ENCODE measurements around the gene STIP1.

Gene STIP1

DNA sequence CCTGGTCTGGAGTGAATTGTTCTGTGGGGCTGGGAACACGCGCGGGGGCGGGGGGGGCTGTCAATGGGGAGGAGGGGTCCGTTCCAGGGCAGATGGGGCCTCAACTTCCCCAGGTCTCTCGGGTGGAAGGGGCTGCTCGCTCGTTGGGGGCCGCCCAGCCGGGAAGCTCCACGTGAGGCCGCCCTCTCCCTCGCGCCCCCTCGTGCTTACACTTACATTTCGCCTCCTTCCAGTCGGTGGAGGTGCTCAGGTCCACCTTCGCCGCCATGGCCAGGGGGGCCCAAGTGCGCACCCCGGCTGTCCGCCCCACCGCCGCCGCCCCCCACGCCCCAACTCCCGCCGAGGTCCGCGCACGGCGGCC, 20.5 kb upstream of the STIP1 start:
- DNase-seq (ENCODE audit: low read depth, low spot score) = no peak
- peak overlapping the region; percentile 67 for H3K4me3 ChIP-seq (ENCODE audit: low read depth, low read length)
- CTCF ChIA-PET = interaction anchor here (0.9 to 9.3 kb wide), 5 partner anchors 14 to 169 kb away, joined by 3 to 96 read pairs (median 5); no protein-coding TSS in a partner anchor
- TF ChIP-seq, protein P1, sequence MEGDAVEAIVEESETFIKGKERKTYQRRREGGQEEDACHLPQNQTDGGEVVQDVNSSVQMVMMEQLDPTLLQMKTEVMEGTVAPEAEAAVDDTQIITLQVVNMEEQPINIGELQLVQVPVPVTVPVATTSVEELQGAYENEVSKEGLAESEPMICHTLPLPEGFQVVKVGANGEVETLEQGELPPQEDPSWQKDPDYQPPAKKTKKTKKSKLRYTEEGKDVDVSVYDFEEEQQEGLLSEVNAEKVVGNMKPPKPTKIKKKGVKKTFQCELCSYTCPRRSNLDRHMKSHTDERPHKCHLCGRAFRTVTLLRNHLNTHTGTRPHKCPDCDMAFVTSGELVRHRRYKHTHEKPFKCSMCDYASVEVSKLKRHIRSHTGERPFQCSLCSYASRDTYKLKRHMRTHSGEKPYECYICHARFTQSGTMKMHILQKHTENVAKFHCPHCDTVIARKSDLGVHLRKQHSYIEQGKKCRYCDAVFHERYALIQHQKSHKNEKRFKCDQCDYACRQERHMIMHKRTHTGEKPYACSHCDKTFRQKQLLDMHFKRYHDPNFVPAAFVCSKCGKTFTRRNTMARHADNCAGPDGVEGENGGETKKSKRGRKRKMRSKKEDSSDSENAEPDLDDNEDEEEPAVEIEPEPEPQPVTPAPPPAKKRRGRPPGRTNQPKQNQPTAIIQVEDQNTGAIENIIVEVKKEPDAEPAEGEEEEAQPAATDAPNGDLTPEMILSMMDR (IDR thresholded peaks at IDR 0.05; ENCODE audit: insufficient read depth, low read length, missing control alignments) = peak; percentile 32
- POLR2A ChIA-PET = no interaction called here

DNA sequence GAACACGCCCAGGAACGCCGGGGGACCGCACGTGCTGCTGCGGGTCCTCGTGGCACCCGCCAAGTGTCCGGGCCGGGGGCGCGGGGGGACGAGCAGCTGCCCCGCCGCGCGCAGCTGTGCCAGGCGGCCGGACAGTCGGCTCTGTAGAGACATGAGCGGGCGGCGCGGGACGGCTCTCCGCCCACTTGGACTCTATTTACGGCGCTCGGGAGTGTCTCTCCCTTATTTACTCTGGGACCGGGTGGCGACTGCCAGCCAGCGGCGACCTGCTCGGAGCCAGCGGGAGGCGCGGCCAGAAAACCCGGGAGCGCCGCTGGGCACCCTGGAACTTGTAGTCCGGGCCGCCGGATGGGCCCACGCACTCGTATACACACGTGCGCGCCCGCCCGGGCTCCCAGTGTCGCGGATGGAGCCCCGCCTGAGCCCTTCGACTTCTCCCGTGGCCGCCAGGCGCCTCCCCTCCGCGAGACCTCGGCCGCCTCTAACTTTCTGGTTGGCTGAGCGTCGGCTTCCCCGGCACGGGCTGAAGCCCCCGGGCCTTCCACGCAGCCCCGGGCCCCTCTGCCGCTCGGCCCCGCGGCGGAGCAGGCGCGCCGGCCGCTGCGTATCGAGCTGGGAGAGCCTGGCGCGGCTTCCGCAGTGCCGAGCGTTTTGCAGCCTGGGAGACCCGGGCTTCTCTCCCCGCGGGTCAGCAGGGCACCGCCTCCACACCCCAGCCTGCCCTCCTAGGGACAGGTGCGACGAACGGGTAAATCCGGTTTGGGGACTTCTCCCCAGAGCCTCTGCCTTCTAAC, 19.9 kb upstream of the STIP1 start, which contains the start of gene MACROD1:
Gene MACROD1, minus strand, starts transcription at position 272 of the 794 bp plus-strand sequence. Its CDS starts 119 bp downstream, at position 153.
- TF ChIP-seq, protein P1 (IDR thresholded peaks at IDR 0.05; ENCODE audit: insufficient read depth, low read length, missing control alignments) = no peak
- peak within 1 kb of the TSS; percentile 67 for H3K4me3 ChIP-seq (ENCODE audit: low read depth, low read length)
- ChIA-PET POLR2A (interaction anchor here (1.0 kb wide), 1 partner anchor 166 kb away, joined by 3 read pairs; no protein-coding TSS in a partner anchor), CTCF (interaction anchor here (0.9 to 9.3 kb wide), 5 partner anchors 14 to 170 kb away, joined by 3 to 96 read pairs (median 5); no protein-coding TSS in a partner anchor)
- DNase-seq (ENCODE audit: low read depth, low spot score) = no peak

DNA sequence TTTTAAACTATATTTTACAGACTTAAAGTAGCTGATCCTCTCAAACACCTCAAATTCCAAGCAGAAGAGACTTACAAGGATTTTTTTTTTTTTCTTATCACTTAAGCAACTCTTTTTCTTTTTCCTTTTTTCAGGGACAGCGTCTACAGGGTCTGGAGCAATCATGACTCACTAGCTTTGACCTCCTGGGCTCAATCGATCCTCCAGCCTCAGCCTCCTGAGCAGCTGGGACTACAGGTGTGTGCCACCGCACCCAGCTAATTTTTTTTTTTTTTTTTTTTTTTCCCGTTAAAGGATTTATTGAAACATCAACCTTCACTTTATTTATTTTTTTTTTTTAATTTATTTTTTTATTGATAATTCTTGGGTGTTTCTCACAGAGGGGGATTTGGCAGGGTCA, 15.6 kb upstream of the STIP1 start:
- no peak for DNase-seq (ENCODE audit: low read depth, low spot score)
- POLR2A ChIA-PET = no interaction called here
- CTCF ChIA-PET = interaction anchor here (1.0 to 1.3 kb wide), 4 partner anchors 131 to 333 kb away, joined by 3 to 4 read pairs (median 4); no protein-coding TSS in a partner anchor
- TF ChIP-seq, protein P1 (IDR thresholded peaks at IDR 0.05; ENCODE audit: insufficient read depth, low read length, missing control alignments) = no peak
- no peak overlapping the region for H3K4me3 ChIP-seq (ENCODE audit: low read depth, low read length)

DNA sequence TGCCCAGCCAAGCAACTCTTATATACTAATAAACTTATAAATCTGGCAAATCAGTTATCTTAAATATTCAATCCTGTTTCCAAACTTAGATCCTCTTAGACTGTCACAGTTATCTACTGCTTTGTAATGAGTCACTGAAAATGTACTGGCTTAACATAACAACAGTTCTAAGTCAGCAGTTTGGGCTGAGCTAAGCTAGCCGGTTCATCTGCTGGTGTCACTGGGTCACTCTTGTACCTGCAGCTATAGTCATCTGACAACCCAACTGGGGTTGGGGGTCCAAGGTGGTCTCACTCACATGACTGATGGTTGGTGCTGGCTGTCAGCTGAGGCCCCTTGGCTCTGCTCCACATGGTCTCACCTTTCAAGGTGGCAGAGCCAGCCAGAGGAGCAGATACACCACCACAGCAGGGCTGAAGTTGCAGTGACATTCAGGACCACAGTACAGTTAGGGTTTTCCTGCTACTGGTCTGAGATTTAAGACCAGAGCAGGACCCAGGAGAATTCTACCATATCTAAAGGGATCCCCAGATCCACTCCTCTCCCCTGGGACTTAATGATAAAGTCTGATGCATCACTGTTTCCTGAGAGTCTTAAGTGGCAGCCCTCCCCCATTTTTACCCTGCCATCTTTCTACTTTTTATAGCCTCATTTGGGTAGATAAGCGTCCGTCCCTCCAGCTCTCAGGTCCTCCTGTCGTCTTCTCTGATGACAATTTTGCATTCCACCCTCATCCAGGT, 12.2 kb upstream of the STIP1 start:
- POLR2A ChIA-PET = interaction anchor here (1.4 kb wide), 1 partner anchor 12 kb away, joined by 3 read pairs; the partner anchor contains the start of gene STIP1
- TF ChIP-seq, protein P1 (IDR thresholded peaks at IDR 0.05; ENCODE audit: insufficient read depth, low read length, missing control alignments) = no peak
- H3K4me3 ChIP-seq (ENCODE audit: low read depth, low read length) = no peak overlapping the region
- no peak for DNase-seq (ENCODE audit: low read depth, low spot score)
- CTCF ChIA-PET = interaction anchor here (1.5 kb wide), 1 partner anchor 12 kb away, joined by 5 read pairs; the partner anchor contains the start of gene STIP1

DNA sequence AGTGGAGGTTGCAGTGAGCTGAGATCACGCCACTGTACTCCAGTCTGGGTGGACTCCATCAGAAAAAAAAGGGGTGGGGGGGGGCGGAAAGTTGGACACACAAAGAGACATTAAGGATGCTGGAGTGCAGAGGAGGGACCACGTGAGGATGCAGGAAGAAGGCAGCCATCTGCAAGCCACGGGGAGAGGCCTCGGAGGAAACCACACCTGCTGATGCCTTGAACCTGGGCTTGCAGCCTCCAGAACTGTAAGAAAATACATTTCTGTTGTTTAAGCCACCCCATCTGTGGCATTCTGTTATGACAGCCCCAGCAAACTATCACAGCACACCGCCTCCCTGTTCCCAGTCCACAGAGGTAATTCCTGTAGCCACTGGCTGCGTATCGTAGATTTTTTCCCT, 9.2 kb upstream of the STIP1 start:
- ChIA-PET POLR2A (no interaction called here), CTCF (interaction anchor here (1.1 kb wide), 1 partner anchor 8 kb away, joined by 3 read pairs; no protein-coding TSS in a partner anchor)
- no peak for DNase-seq (ENCODE audit: low read depth, low spot score)
- TF ChIP-seq, protein P1 (IDR thresholded peaks at IDR 0.05; ENCODE audit: insufficient read depth, low read length, missing control alignments) = no peak
- no peak overlapping the region for H3K4me3 ChIP-seq (ENCODE audit: low read depth, low read length)

DNA sequence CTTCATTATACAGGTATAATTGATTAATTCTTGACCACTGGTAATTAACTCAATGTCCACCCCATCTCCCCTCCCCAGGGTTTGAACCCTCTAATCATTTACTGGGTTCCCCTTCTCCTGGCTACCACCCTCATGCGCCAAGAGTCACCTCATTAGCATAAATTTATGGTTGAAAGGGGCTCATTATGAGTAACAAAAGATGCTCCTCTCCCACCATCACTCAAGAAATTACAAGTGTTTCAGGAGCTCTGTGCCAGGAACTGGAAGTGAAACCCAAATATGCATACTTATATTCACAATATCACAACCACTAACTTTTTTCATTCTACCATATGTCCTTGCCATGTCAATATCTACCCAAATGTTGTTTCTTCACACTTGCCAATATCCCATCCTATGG, 7.8 kb upstream of the STIP1 start:
- POLR2A ChIA-PET = no interaction called here
- no peak overlapping the region for H3K4me3 ChIP-seq (ENCODE audit: low read depth, low read length)
- no peak for DNase-seq (ENCODE audit: low read depth, low spot score)
- CTCF ChIA-PET = no interaction called here
- TF ChIP-seq, protein P1 (IDR thresholded peaks at IDR 0.05; ENCODE audit: insufficient read depth, low read length, missing control alignments) = no peak

Measured in AG04449 (cell line).